Immature natural killer cell (primary cell): ENCODE results near the gene CSTPP1. TPM values are rescaled to one million over a fixed set of nuclear protein-coding genes. Genes with fewer than 3 reads are reported as not detected.
"Not testable (repeated sequence)": the region's sequence is repeated elsewhere in the genome, so short reads cannot be mapped to it uniquely, and the experiment has no call there.

Experiments
- DNase-seq, 3 donors: peaks; one replicate each; pipeline ENCODE4 v3.0.0; 2022; ENCODE audit warnings: mixed read lengths in 1 of 3
- H3K27ac Mint-ChIP-seq, 6 donors: one replicate each; pipeline ENCODE4 v1.8.0; 2020; ENCODE audit warnings: mixed read lengths in 6 of 6, mild to moderate bottlenecking in 5 of 6, inconsistent platforms in 4 of 6, moderate library complexity in 3 of 6
- H3K27me3 Mint-ChIP-seq, 3 donors: one replicate each; pipeline ENCODE4 v1.8.0; 2020 to 2021; ENCODE audit warnings: low read depth in 3 of 3, mild to moderate bottlenecking in 3 of 3, mixed read lengths in 3 of 3, moderate library complexity in 3 of 3, inconsistent platforms in 1 of 3
- H3K36me3 Mint-ChIP-seq, 3 donors: one replicate each; pipeline ENCODE4 v1.8.0; 2020; ENCODE audit warnings: mixed read lengths in 3 of 3, inconsistent platforms in 2 of 3, mild to moderate bottlenecking in 2 of 3
- H3K4me1 Mint-ChIP-seq, 2 donors: one replicate each; pipeline ENCODE4 v1.8.0; 2020; ENCODE audit warnings: inconsistent platforms in 2 of 2, mild to moderate bottlenecking in 2 of 2, mixed read lengths in 2 of 2, moderate library complexity in 1 of 2
- H3K4me3 Mint-ChIP-seq, 5 donors: one replicate each; pipeline ENCODE4 v1.8.0; 2020; ENCODE audit warnings: mild to moderate bottlenecking in 5 of 5, mixed read lengths in 5 of 5, inconsistent platforms in 3 of 5, moderate library complexity in 3 of 5
- H3K9me3 Mint-ChIP-seq, 6 donors: one replicate each; pipeline ENCODE4 v1.8.0; 2020; ENCODE audit warnings: mild to moderate bottlenecking in 6 of 6, mixed read lengths in 6 of 6, inconsistent platforms in 4 of 6, moderate library complexity in 3 of 6
- polyA plus RNA-seq, 3 donors: library from polyadenylated mRNA; unstranded; fragments of 300-500 nt; fragmentation: Illumina TruSeq; gene quantifications; one replicate each; pipeline ENCODE4 v1.2.3, GENCODE V29; 2021

CSTPP1 gene
- polyA plus RNA-seq, 3 donors from 2014 or later = 13.2 to 24.1 (median 22.0) TPM

- no peak for DNase-seq
- Mint-ChIP-seq H3K27ac (no peak overlapping the region), H3K36me3 (no peaks in the 10 kb centered on the region), H3K4me3 (no peak overlapping the region), H3K9me3 (peaks cover 0 to 1% (median 0%) of the 10 kb centered on the region in 6 donors), H3K4me1 (peaks cover under 1 to 2% of the 10 kb centered on the region in 2 donors), H3K27me3 (peaks cover 8 to 24% (median 9%) of the 10 kb centered on the region in 3 donors)
Measured at GRCh38 chr11:47192111-47192510, 255.6 kb downstream of the CSTPP1 start.

DNA sequence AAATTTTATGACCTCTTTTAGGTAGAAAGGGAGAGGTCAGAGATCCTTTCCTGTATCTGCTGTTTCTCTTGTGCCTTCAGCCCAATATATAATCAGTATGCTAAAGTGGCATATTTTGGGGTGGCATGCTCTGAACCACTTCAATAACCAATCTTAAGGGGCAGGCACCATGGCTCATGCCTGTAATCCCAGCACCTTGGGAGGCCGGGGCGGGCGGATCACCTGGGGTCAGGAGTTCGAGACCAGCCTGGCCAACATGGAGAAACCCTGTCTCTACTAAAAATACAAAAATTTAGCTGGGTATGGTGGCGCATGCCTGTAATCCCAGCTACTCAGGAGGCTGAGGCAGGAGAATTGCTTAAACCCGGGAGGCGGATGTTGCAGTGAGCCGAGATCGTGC lies 261.6 kb downstream of the CSTPP1 start:
- not testable (repeated sequence) for H3K27me3 Mint-ChIP-seq, H3K4me1 Mint-ChIP-seq, H3K27ac Mint-ChIP-seq, H3K4me3 Mint-ChIP-seq, H3K9me3 Mint-ChIP-seq, H3K36me3 Mint-ChIP-seq, DNase-seq

- Mint-ChIP-seq H3K9me3 (no peaks in the 10 kb centered on the region), H3K36me3 (no peaks in the 10 kb centered on the region), H3K27me3 (peaks cover 0 to 3% (median 3%) of the 10 kb centered on the region in 3 donors), H3K27ac (no peak overlapping the region), H3K4me1 (no peaks in the 10 kb centered on the region), H3K4me3 (no peak overlapping the region)
- DNase-seq = no peak
Measured at GRCh38 chr11:47201015-47201414, 264.5 kb downstream of the CSTPP1 start.

DNA sequence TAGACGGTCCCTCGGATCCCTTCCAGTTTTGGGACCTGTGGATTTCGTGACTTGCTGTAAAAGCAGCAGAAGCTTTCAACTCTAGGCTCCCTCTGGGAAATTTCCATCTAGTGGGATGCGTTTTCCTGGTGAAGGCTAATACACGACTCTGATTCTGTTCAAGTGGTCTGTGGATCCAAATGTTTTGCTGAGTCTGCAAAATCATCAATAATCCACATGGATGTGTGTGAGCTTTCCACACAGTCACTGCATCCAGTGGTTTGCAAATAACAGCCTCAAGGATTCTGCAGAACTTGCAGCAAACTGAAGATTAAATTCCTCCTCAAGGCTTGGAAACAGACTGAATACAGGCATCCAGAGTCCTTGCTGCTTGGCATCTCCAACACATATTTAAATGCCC lies 266.0 kb downstream of the CSTPP1 start:
- no peak overlapping the region for H3K27ac Mint-ChIP-seq
- H3K9me3 Mint-ChIP-seq = no peaks in the 10 kb centered on the region
- peaks cover 0 to 3% (median 1%) of the 10 kb centered on the region in 3 donors for H3K27me3 Mint-ChIP-seq
- no peaks in the 10 kb centered on the region for H3K36me3 Mint-ChIP-seq
- H3K4me1 Mint-ChIP-seq = no peaks in the 10 kb centered on the region
- no peak overlapping the region for H3K4me3 Mint-ChIP-seq
- DNase-seq = no peak

GRCh38 chr11:47204637-47204989 lies 268.1 kb downstream of the CSTPP1 start:
- Mint-ChIP-seq H3K36me3 (no peaks in the 10 kb centered on the region), H3K27me3 (peaks cover 1 to 3% (median 2%) of the 10 kb centered on the region in 3 donors), H3K4me1 (no peaks in the 10 kb centered on the region), H3K27ac (no peak overlapping the region), H3K9me3 (no peaks in the 10 kb centered on the region), H3K4me3 (no peak overlapping the region)
- DNase-seq = no peak

DNA sequence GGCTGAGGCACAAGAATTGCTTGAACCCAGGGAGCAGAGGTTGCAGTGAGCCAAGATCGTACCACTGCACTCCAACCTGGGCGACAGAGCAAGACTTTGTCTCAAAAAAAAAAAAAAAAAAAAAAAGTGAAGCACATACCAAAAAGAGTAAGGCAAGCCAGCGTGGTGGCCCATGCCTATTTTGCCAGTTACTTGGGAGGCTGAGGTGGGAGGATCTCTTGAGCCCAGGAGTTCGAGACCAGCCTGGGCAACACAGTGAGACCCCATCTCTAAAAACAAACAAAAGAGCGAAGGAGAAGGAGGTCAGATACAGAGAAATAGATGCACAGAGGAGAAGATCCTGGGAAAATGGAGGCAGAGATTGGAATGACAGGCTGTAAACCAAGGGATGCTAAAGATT lies 270.0 kb downstream of the CSTPP1 start:
- not testable (repeated sequence) for DNase-seq, H3K4me3 Mint-ChIP-seq, H3K9me3 Mint-ChIP-seq, H3K27ac Mint-ChIP-seq, H3K27me3 Mint-ChIP-seq, H3K36me3 Mint-ChIP-seq, H3K4me1 Mint-ChIP-seq

DNA sequence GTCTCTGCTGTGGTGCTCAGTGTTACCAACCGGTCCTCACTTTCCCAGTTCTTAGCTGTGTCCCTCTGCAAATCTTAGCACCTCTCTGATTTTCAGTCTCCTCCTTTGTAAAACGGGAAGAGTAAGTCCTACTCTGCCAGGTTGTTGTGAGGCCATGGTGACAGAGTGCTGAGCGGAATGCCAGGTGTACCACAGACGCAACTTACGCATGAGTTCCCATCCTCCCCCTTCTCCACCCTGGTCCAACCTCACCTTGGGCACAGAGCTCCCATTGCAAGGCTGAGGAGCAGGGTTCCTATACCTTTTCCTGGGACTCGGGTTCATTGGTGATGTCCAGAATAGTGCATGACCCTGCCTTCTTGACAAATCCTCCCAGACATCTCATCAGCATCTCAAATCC lies 270.9 kb downstream of the CSTPP1 start:
- no peak for DNase-seq
- H3K36me3 Mint-ChIP-seq = no peaks in the 10 kb centered on the region
- H3K27ac Mint-ChIP-seq = no peak overlapping the region
- no peak overlapping the region for H3K4me3 Mint-ChIP-seq
- peaks cover 1 to 2% (median 2%) of the 10 kb centered on the region in 3 donors for H3K27me3 Mint-ChIP-seq
- no peaks in the 10 kb centered on the region for H3K9me3 Mint-ChIP-seq
- H3K4me1 Mint-ChIP-seq = no peaks in the 10 kb centered on the region

GRCh38 chr11:47208008-47208552 lies 271.5 kb downstream of the CSTPP1 start:
- not testable (repeated sequence) for DNase-seq, H3K27me3 Mint-ChIP-seq, H3K4me1 Mint-ChIP-seq, H3K27ac Mint-ChIP-seq, H3K9me3 Mint-ChIP-seq, H3K36me3 Mint-ChIP-seq, H3K4me3 Mint-ChIP-seq

- H3K36me3 Mint-ChIP-seq = no peaks in the 10 kb centered on the region
- H3K9me3 Mint-ChIP-seq = no peaks in the 10 kb centered on the region
- peaks cover 1 to 2% (median 2%) of the 10 kb centered on the region in 3 donors for H3K27me3 Mint-ChIP-seq
- peaks cover 0 to 1% of the 10 kb centered on the region in 2 donors for H3K4me1 Mint-ChIP-seq
- no peak for DNase-seq
- no peak overlapping the region for H3K4me3 Mint-ChIP-seq
- H3K27ac Mint-ChIP-seq = no peak overlapping the region
Measured at GRCh38 chr11:47208628-47209027, 272.1 kb downstream of the CSTPP1 start.

Other genes starting within 250 kb of the CSTPP1 start
- 100 to 1,000 TPM in 1 of 3 donors, 10 to 100 TPM in 2; 38.6 to 104 (median 60.4) TPM for gene ARHGAP1, start 236.1 kb upstream of the CSTPP1 start, polyA plus RNA-seq
- 10 to 100 TPM in 1 of 3 donors, 1 to 10 TPM in 2; 9.1 to 14.6 (median 9.5) TPM for gene ZNF408, start 235.7 kb upstream of the CSTPP1 start, polyA plus RNA-seq
- not detected for gene F2, start 217.5 kb upstream of the CSTPP1 start, polyA plus RNA-seq
- gene CKAP5, start 90.5 kb upstream of the CSTPP1 start, polyA plus RNA-seq = 10 to 100 TPM in 1 of 3 donors, 1 to 10 TPM in 2; 9.1 to 22.1 (median 9.4) TPM
- not detected for gene LRP4, start 18.2 kb upstream of the CSTPP1 start, polyA plus RNA-seq
- 100 to 1,000 TPM; 103 to 137 (median 121) TPM for gene ARFGAP2, start 240.1 kb downstream of the CSTPP1 start, polyA plus RNA-seq
- under 1 TPM in 1 of 3 donors, not detected in 2; 0.48 TPM for gene PACSIN3, start 249.7 kb downstream of the CSTPP1 start, polyA plus RNA-seq